GM19395 (cell line): ENCODE data around the gene SPI1.

ENCODE experiments used
- ATAC-seq: cut with Tn5 transposase; IDR thresholded peaks from one replicate; pipeline ENCODE4 v1.9.1; 2021; ENCODE audit warnings: mild to moderate bottlenecking, moderate library complexity; ENCODE audit not compliant: unreplicated experiment

The SPI1 gene

DNA sequence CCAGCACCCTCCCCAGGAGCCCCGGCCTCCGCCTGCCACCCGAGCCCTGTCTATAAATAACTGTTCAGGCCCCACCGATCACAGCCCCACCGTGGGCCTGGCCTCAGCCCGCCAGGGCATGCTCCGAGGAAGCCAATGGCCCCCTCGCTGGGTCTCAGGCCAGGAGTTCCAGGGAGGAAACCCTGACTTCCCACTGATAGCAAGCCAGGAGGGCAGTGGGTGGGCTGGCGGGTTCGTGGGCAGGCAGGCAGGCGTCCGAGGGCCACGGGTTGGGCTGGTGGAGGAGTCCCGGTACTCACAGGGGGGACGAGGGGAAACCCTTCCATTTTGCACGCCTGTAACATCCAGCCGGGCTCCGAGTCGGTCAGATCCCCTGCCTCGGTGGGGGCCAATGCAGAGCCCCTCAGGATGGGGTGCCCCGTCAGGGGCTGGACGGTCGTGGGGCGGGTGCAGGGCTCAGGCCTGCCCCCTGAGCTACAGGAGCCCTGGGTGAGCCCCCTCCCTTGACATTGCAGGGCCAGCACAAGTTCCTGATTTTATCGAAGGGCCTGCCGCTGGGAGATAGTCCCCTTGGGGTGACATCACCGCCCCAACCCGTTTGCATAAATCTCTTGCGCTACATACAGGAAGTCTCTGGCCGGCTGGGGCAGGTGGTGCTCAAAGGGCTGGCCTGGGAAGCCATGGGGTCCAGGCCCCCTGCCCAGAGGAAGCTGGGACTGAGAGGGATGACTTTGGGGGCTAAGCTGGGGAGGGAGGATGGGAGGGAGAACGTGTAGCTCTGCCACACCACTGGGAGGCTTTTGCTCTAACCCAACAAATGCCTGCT is at the start of gene SPI1:
Gene SPI1, minus strand, starts transcription at position 538 of the 826 bp plus-strand sequence. Its CDS starts 194 bp downstream, at position 344.
- ATAC-seq: peak; percentile 83

GRCh38 chr11:47426062-47426956 is 48.0 kb upstream of the SPI1 start, which contains the start of gene PSMC3:
PSMC3 (minus strand) TSS chr11:47426439; CDS start chr11:47426279, 160 bp downstream.
- ATAC-seq: peak; percentile 86

GRCh38 chr11:47425611-47426010 is 47.3 kb upstream of the SPI1 start:
- no peak for ATAC-seq

DNA sequence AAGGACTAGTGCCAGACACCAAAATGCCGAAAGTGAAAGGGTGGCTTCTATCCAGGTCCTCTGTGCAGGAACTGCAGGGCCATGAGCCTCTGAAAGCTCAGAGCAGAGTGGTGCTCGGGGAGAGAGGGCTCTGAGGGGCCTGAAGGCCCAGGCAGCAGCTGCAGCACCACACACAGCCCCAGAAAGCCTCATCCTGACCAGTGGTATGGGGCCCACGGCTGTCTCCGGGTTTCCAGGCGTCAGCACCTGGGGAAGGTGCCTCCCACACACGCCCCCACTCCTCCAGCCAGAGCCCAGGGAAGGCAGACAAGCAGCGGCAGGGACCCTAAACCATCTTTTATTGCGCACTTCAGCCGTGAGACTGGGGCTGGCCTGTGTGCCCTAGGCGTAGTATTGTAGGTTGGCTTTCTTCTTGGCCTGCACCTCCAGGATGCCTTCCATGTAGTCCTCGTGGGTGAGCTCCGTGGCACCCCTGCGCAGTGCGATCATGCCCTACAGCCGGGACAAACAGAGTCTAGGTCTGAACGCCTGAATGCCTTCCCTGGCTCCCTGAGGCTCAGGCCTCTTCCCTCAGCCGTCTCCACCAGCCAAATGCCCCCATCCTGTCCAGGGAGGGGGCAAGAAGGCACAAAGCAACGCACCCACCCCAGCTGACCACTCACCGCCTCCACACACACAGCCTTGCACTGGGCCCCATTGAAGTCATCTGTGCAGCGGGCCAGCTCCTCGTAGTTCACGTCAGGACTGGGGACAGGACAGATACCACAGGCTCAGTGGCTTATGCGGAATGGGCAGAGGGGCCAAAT is 40.3 kb upstream of the SPI1 start:
- no peak for ATAC-seq

DNA sequence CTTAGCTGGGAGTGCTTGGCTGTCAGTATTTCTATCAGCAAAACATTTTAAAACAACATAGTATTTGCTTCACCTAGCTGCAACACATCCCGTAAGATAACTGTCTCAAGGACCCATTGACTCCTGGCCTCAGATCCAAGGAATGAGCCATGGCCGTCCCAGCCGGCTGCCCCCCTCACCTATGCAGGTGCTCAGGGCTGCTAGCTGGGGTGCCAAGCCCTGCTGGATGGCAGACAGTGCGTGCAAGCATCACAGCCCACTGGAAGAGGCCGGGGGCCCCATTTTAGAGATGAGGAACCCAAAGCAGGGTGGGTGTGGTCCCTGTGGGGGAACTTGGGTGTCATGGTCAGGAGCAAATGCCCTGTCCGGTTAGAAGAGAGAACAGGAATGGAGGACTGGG is 39.4 kb upstream of the SPI1 start:
- ATAC-seq: no peak

DNA sequence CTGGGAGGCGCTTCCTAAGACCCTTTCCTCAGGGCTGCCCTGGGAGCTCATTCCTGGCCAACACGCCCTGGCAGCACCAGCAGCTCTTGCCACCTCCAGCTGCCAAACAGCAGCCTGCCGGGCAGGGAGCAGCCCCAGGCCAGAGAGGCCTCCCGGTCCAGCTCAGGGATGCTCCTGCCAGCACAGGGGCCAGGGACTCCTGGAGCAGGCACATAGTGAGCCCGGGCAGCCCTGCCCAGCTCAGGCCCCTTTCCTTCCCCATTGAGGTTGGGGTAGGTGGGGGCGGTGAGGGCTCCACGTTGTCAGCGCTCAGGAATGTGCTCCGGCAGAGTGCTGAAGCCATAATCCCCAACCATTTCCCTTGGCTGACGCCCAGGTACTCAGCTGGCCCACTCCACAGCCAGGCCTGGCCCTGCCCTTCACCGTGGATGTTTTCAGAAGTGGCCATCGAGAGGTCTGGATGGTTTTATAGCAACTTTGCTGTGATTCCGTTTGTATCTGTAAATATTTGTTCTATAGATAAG is 37.7 kb upstream of the SPI1 start:
- no peak for ATAC-seq

DNA sequence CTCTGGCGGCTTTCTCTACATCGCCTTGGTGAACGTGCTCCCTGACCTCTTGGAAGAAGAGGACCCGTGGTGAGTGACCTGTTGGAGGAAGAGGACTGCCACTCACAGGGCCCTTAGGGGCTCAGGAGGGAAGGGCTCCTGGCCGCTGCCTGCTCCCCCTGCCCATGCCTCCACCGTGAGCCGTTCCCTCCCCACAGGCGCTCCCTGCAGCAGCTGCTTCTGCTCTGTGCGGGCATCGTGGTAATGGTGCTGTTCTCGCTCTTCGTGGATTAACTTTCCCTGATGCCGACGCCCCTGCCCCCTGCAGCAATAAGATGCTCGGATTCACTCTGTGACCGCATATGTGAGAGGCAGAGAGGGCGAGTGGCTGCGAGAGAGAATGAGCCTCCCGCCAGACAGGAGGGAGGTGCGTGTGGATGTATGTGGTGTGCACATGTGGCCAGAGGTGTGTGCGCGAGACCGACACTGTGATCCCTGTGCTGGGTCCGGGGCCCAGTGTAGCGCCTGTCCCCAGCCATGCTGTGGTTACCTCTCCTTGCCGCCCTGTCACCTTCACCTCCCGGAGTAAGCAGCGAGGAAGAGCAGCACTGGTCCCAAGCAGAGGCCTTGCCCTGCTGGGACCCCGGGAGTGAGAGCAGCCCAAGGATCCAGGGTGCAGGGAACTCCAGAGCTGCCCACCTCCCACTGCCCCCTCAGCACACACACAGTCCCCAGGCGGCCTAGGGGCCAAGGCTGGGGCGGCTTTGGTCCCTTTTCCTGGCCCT is 36.9 kb upstream of the SPI1 start:
- ATAC-seq: no peak

DNA sequence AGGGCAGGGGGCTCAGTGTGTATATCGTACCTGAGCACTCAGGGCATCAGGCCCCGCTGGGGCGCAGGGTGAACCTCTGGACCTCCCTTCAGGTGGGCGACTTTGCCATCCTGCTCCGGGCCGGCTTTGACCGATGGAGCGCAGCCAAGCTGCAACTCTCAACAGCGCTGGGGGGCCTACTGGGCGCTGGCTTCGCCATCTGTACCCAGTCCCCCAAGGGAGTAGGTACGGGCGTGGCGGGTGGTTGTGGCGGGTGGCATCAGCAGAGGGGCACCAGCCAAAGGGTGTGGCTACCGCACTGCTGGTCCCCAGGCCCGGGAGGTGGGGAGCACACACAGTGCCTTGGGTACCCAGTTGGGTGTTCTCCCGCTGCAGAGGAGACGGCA is 36.3 kb upstream of the SPI1 start:
- ATAC-seq: no peak

DNA sequence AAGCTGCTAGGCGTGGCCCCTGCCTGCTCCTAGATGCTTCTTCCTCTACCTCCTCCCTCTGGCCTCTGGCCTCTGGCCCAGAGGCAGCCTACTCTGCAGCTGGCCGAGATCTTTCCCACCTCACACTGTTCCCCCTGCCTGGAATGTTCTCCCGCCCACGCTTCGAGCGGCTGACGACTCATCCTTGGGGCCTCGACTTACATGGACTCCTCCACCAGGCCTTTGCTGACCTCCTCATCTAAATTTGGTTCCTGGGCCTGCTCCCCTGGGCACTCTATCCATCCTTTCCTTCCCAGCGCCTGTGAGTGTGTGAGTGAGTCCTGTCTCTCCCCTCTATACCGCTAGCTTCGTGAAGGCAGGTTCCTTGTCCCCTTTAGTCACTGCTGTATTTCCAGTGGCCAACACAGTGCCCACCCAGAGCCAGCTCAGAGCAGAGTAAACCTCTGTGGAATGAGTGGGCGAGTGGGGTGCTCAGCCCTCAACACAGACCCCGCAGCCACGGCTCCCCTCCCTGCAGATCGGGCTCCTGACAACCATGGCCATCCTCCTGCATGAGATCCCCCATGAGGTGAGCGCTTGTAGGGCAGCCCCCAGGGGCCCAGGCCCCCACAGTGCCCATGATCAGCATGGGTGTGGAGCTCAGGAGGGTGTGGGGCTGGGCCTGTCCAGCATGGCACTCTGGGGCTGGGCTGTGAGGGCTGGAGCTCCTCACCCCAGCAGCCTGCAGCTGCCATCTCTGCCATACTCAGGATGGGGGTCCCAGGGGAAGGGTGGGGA is 35.7 kb upstream of the SPI1 start:
- no peak for ATAC-seq

- ATAC-seq: no peak
These were observed 35.0 kb upstream of the SPI1 start for GRCh38 chr11:47413351-47413750.

DNA sequence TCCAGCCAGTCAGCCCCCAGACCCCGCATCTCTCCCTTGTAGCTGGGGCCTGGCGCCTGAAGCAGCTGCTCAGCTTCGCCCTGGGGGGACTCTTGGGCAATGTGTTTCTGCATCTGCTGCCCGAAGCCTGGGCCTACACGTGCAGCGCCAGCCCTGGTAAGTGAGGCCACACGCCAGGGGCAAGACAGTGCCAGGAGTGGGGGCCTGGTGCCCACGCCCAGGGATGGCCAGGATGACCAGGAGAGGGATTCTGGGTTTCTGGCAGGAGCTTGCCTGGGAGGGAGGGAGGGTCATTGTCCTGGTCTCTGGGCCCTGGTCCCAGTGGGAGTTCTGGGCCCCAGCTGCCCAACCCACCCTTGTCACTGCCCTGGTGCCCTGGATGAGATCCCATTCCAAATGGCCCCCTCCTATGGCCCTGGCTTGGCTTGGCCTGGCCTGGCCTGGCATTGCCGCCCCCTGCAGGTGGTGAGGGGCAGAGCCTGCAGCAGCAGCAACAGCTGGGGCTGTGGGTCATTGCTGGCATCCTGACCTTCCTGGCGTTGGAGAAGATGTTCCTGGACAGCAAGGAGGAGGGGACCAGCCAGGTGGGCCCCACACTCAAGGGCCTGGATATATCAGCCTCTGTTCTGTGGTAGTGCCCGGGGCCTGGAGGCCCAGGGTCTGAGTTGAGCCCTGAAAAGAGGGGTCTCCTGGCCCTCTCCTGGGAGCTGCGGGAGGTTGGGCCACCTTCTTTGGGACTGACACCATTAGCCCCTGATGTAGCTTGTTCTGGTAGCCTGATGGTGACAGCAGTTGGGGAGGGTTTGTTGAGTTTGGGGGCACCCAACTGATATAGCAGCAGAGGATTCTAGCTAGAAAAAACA is 33.8 kb upstream of the SPI1 start:
- ATAC-seq: no peak

DNA sequence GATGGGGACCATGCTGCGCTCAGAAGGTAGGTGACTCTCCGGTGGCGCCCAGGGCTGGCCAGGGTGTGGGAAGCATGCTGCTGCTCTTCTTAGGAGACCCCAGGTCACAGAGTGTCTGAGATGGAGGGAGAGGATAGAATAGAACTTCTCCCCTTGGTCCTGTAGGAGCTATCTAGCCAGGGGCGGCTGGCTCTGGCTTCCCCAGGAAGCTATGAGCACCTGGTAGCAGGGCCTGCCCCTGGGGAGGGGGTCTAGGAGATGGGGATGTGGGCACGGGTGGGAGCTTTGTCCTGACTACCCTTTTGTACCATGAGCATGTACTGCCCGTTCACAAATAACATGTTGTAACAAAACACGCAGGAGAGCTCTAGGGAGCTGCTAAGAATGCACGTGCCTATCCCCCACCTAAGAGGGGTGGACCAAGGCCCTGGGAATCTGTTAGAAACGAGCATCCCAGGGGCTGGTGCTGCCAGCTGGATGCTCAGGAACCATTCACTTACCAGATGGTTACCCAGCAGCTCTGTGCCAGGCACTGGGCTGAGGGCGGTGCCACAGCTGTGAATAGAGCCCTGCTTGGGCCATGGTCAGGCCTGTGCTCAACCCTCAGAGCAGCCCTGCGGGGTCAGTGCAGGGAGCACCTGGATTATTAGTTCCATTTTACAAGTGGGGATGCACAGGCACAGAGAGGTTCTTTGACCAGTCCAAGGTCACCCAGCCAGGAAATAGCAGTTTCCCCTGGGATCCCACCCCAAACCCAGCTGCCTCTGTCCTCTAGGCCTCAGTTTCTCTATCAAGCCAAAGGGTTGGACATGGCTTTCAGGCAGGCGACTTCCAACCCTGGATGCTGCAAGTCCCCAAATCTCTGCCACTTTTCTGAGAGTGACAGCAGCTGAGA is 32.3 kb upstream of the SPI1 start:
- no peak for ATAC-seq

DNA sequence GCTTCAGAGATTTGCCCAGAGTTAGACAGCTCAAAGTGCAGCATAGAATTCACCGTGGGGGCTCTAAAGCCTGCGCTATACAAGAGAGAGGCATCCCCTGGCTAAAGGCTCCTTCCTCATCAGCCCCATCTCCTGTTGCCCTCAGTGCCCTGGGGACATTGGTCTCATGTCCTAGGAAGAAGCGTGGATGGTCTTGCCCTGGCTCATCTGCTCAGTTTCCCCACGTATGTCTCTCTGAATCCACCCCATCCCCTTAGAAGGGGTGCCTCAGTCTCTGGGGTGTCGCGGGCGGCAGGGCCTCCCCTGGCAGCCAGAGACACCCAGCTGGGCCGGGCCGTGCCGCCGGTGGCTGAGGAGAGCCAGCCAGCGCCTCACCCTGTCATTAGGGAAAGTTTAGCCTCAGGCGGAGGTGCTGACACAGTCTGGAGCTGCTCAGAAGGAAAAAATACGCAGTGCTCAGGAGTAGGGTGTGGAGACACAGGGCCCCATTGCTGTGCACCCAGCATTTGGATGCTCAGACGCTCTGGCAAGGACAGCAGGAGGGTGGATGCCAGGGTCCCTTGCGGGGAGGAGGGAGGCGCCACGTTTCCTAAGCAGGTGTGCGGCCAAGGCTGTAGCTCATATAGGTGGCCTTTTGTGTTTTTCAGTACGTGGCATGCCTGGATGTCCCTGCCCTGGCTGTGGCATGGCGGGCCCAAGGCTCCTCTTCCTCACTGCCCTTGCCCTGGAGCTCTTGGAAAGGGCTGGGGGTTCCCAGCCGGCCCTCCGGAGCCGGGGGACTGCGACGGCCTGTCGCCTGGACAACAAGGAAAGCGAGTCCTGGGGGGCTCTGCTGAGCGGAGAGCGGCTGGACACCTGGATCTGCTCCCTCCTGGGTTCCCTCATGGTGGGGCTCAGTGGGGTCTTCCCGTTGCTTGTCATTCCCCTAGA is 31.4 kb upstream of the SPI1 start:
- ATAC-seq: no peak

- no peak for ATAC-seq
These were observed 30.5 kb upstream of the SPI1 start for GRCh38 chr11:47408598-47409439.
